Measurements from ENCODE around the gene ANXA11.
A peak's percentile ranks its signal among the peaks of the same experiment; 100 is the strongest.

Gene ANXA11

GRCh38 chr10:80199828-80200227 is 5.5 kb downstream of the ANXA11 start:
- peak overlapping the region; percentile 63 for H3K27ac Mint-ChIP-seq
- no peaks in the 10 kb centered on the region for H3K27me3 Mint-ChIP-seq
- peaks cover 8% of the 10 kb centered on the region for H3K36me3 Mint-ChIP-seq
- peak overlapping the region; percentile 8 for H3K4me3 Mint-ChIP-seq
- peaks cover 90% of the 10 kb centered on the region for H3K4me1 Mint-ChIP-seq
- no peaks in the 10 kb centered on the region for H3K9me3 Mint-ChIP-seq

- H3K36me3 Mint-ChIP-seq = peaks cover 8% of the 10 kb centered on the region
- H3K4me3 Mint-ChIP-seq = peak overlapping the region; percentile 51
- no peaks in the 10 kb centered on the region for H3K27me3 Mint-ChIP-seq
- peaks cover 89% of the 10 kb centered on the region for H3K4me1 Mint-ChIP-seq
- H3K9me3 Mint-ChIP-seq = no peaks in the 10 kb centered on the region
- H3K27ac Mint-ChIP-seq = peak overlapping the region; percentile 74
Measured at GRCh38 chr10:80197972-80198916, 7.1 kb downstream of the ANXA11 start.

GRCh38 chr10:80196950-80197315 is 8.4 kb downstream of the ANXA11 start:
- peak overlapping the region; percentile 68 for H3K4me3 Mint-ChIP-seq
- no peaks in the 10 kb centered on the region for H3K9me3 Mint-ChIP-seq
- H3K36me3 Mint-ChIP-seq = peaks cover 12% of the 10 kb centered on the region
- peak overlapping the region; percentile 97 for H3K27ac Mint-ChIP-seq
- H3K4me1 Mint-ChIP-seq = peaks cover 90% of the 10 kb centered on the region
- no peaks in the 10 kb centered on the region for H3K27me3 Mint-ChIP-seq

- H3K4me1 Mint-ChIP-seq = peaks cover 90% of the 10 kb centered on the region
- peak overlapping the region; percentile 97 for H3K27ac Mint-ChIP-seq
- H3K36me3 Mint-ChIP-seq = peaks cover 11% of the 10 kb centered on the region
Measured at GRCh38 chr10:80196270-80196949, 8.9 kb downstream of the ANXA11 start.

GRCh38 chr10:80195046-80195574 is 10.2 kb downstream of the ANXA11 start:
- Mint-ChIP-seq H3K36me3 (peaks cover 9% of the 10 kb centered on the region), H3K27me3 (no peaks in the 10 kb centered on the region), H3K4me3 (peak overlapping the region; percentile 68), H3K9me3 (no peaks in the 10 kb centered on the region), H3K4me1 (peaks cover 81% of the 10 kb centered on the region), H3K27ac (peak overlapping the region; percentile 97)

More at GRCh38 chr10:80196270-80196949, 8.9 kb downstream of the ANXA11 start:
- Mint-ChIP-seq H3K4me3 (peak overlapping the region; percentile 68), H3K27me3 (no peaks in the 10 kb centered on the region), H3K9me3 (no peaks in the 10 kb centered on the region)

GRCh38 chr10:80194373-80195045 is 10.8 kb downstream of the ANXA11 start:
- Mint-ChIP-seq H3K4me3 (no peak overlapping the region), H3K27me3 (no peaks in the 10 kb centered on the region), H3K27ac (no peak overlapping the region), H3K9me3 (no peaks in the 10 kb centered on the region), H3K36me3 (peaks cover 9% of the 10 kb centered on the region), H3K4me1 (peaks cover 81% of the 10 kb centered on the region)

GRCh38 chr10:80192553-80192952 is 12.8 kb downstream of the ANXA11 start:
- Mint-ChIP-seq H3K4me3 (peak overlapping the region; percentile 76), H3K4me1 (peaks cover 85% of the 10 kb centered on the region), H3K9me3 (no peaks in the 10 kb centered on the region), H3K27me3 (no peaks in the 10 kb centered on the region), H3K36me3 (peaks cover 9% of the 10 kb centered on the region), H3K27ac (peak overlapping the region; percentile 95)

- Mint-ChIP-seq H3K27me3 (no peaks in the 10 kb centered on the region), H3K4me1 (peaks cover 85% of the 10 kb centered on the region), H3K36me3 (peaks cover 9% of the 10 kb centered on the region), H3K9me3 (no peaks in the 10 kb centered on the region), H3K27ac (peak overlapping the region; percentile 95), H3K4me3 (peak overlapping the region; percentile 76)
Measured at GRCh38 chr10:80191589-80192270, 13.6 kb downstream of the ANXA11 start.

GRCh38 chr10:80188713-80189112 is 16.6 kb downstream of the ANXA11 start:
- Mint-ChIP-seq H3K4me3 (peak overlapping the region; percentile 56), H3K36me3 (peaks cover 6% of the 10 kb centered on the region), H3K27me3 (no peaks in the 10 kb centered on the region), H3K27ac (peak overlapping the region; percentile 93), H3K4me1 (peaks cover 86% of the 10 kb centered on the region), H3K9me3 (no peaks in the 10 kb centered on the region)

- peaks cover 91% of the 10 kb centered on the region for H3K4me1 Mint-ChIP-seq
- H3K9me3 Mint-ChIP-seq = no peaks in the 10 kb centered on the region
- peak overlapping the region; percentile 77 for H3K4me3 Mint-ChIP-seq
- peak overlapping the region; percentile 93 for H3K27ac Mint-ChIP-seq
- H3K27me3 Mint-ChIP-seq = no peaks in the 10 kb centered on the region
- peaks cover 6% of the 10 kb centered on the region for H3K36me3 Mint-ChIP-seq
Measured at GRCh38 chr10:80187465-80188409, 17.6 kb downstream of the ANXA11 start.

GRCh38 chr10:80187060-80187459 is 18.3 kb downstream of the ANXA11 start:
- H3K27me3 Mint-ChIP-seq = no peaks in the 10 kb centered on the region
- H3K36me3 Mint-ChIP-seq = peaks cover 3% of the 10 kb centered on the region
- H3K4me3 Mint-ChIP-seq = peak overlapping the region; percentile 77
- H3K9me3 Mint-ChIP-seq = no peaks in the 10 kb centered on the region
- peaks cover 89% of the 10 kb centered on the region for H3K4me1 Mint-ChIP-seq
- H3K27ac Mint-ChIP-seq = peak overlapping the region; percentile 93

- no peaks in the 10 kb centered on the region for H3K27me3 Mint-ChIP-seq
- H3K27ac Mint-ChIP-seq = peak overlapping the region; percentile 79
- peaks cover 2% of the 10 kb centered on the region for H3K36me3 Mint-ChIP-seq
- H3K4me3 Mint-ChIP-seq = peak overlapping the region; percentile 77
- H3K4me1 Mint-ChIP-seq = peaks cover 89% of the 10 kb centered on the region
- H3K9me3 Mint-ChIP-seq = no peaks in the 10 kb centered on the region
Measured at GRCh38 chr10:80186364-80187012, 18.8 kb downstream of the ANXA11 start.

- peaks cover 92% of the 10 kb centered on the region for H3K4me1 Mint-ChIP-seq
- H3K9me3 Mint-ChIP-seq = no peaks in the 10 kb centered on the region
- no peaks in the 10 kb centered on the region for H3K27me3 Mint-ChIP-seq
- no peaks in the 10 kb centered on the region for H3K36me3 Mint-ChIP-seq
- no peak overlapping the region for H3K4me3 Mint-ChIP-seq
- H3K27ac Mint-ChIP-seq = peak overlapping the region; percentile 79
Measured at GRCh38 chr10:80185578-80186299, 19.6 kb downstream of the ANXA11 start.
